ENCODE results near the gene SSR1.
"Not testable (repeated sequence)": the region's sequence is repeated elsewhere in the genome, so short reads cannot be mapped to it uniquely, and the experiment has no call there.

Gene SSR1

DNA sequence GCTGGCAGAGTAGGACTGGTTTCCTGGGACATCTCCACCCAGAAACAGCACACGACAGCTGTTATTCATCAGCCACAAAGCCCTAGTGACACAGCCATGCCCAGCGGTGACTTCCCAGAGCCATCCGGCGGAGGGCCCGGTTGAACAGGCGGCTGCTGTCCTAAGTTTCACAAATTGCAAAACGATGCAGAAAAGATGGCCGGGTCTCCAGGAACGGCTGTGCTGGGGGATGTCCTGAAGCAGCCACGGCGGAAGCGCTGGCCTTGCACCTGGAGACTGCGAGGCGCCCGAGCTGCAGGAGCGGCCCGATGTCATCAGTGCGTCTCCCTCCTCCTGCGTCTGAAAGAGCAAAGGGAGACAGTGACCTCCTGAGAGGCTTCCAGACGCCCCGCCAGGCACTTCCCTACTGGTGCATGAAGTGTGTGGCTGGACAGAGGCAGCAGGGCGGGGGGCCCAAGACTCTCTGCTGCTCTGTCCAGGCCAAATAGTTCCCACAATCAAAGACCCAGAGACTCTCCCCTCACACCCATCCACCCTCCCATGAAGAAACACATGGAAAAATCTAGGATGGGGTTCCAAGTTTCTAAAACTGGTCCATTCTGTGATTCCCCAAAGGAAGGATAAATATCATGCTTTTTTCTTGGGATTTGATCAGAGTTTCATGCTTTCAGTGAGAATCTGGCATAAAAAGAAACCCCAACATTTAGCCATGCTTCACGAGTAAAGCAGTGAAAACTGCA lies 44.0 kb downstream of the SSR1 start:
- DNase-seq (ENCODE audit: low spot score) (no peak), ATAC-seq (ENCODE audit: low read depth) (no peak)
- no peak overlapping the region for H3K27ac ChIP-seq (ENCODE audit: poor library complexity, severe bottlenecking)
- H3K4me1 ChIP-seq (ENCODE audit: insufficient read depth, poor library complexity, severe bottlenecking), result peaks cover 9% of the 10 kb centered on the region
- H3K27me3 ChIP-seq (ENCODE audit: insufficient read depth, poor library complexity, severe bottlenecking), result no peaks in the 10 kb centered on the region
- H3K4me3 ChIP-seq (ENCODE audit: severe bottlenecking), result no peak overlapping the region
- no peaks in the 10 kb centered on the region for H3K36me3 ChIP-seq (ENCODE audit: low read depth)
- TF ChIP-seq, protein P1, sequence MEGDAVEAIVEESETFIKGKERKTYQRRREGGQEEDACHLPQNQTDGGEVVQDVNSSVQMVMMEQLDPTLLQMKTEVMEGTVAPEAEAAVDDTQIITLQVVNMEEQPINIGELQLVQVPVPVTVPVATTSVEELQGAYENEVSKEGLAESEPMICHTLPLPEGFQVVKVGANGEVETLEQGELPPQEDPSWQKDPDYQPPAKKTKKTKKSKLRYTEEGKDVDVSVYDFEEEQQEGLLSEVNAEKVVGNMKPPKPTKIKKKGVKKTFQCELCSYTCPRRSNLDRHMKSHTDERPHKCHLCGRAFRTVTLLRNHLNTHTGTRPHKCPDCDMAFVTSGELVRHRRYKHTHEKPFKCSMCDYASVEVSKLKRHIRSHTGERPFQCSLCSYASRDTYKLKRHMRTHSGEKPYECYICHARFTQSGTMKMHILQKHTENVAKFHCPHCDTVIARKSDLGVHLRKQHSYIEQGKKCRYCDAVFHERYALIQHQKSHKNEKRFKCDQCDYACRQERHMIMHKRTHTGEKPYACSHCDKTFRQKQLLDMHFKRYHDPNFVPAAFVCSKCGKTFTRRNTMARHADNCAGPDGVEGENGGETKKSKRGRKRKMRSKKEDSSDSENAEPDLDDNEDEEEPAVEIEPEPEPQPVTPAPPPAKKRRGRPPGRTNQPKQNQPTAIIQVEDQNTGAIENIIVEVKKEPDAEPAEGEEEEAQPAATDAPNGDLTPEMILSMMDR (IDR thresholded peaks at IDR 0.05; ENCODE audit: poor library complexity, severe bottlenecking), result no peak
- no peaks in the 10 kb centered on the region for H3K9me3 ChIP-seq (ENCODE audit: severe bottlenecking)

DNA sequence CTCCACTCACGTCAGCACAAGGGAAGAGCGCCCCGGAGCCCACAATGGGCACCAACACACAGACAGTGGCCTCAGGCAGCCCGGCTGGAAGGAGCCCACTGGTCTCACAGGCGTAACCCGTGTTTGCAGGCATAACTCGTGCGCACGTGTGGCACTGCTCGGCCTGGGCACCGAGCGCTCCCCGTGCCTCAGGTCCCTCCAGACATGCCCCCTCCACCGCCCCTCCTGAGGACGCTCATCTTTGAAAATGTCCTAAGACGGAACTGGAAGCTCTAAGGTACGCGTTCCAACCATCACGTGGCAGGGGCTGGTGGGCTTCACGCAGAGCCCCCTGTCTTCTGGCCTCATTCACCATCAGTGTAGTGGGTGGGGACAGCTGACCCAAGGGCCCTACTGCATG lies 44.6 kb downstream of the SSR1 start:
- Histone ChIP-seq H3K4me1 (ENCODE audit: insufficient read depth, poor library complexity, severe bottlenecking) (peaks cover 9% of the 10 kb centered on the region), H3K4me3 (ENCODE audit: severe bottlenecking) (no peak overlapping the region), H3K36me3 (ENCODE audit: low read depth) (no peaks in the 10 kb centered on the region), H3K27me3 (ENCODE audit: insufficient read depth, poor library complexity, severe bottlenecking) (no peaks in the 10 kb centered on the region), H3K27ac (ENCODE audit: poor library complexity, severe bottlenecking) (peak overlapping the region; percentile 38), H3K9me3 (ENCODE audit: severe bottlenecking) (no peaks in the 10 kb centered on the region)
- TF ChIP-seq, protein P1 (IDR thresholded peaks at IDR 0.05; ENCODE audit: poor library complexity, severe bottlenecking), result no peak
- ATAC-seq (ENCODE audit: low read depth) (no peak), DNase-seq (ENCODE audit: low spot score) (no peak)

DNA sequence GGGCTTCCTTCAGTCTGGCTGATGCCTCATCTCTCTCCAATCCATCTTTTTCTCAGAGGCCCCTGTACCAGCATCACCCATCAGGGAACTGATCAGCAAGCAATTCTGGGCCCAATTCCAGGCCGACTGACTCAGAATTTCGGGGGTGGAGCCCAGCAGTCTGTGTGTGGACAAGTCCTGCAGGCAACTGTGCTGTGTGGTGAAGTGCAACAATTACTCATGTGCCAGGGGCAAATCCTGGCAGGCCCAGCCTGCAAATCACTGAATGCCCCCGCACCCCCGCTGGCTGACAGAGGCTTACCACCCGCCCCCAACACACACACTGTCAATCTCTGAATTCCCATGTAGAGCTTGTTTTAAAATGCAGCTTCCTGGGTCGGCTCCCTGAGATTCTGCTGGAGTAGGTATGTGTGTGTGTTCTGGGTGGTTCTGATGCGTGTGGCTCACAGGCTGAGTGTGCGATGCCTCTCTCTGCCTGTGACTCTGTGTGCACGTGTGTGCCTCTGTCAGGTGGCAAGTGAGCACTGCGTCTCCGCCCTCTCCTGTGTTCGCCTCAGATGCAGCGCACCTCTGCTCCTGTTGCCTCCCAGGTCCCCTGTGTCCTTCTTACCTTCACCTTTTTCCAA lies 45.4 kb downstream of the SSR1 start:
- Histone ChIP-seq H3K9me3 (ENCODE audit: severe bottlenecking) (no peaks in the 10 kb centered on the region), H3K4me3 (ENCODE audit: severe bottlenecking) (no peak overlapping the region)
- peak; percentile 96 for ATAC-seq (ENCODE audit: low read depth)

DNA sequence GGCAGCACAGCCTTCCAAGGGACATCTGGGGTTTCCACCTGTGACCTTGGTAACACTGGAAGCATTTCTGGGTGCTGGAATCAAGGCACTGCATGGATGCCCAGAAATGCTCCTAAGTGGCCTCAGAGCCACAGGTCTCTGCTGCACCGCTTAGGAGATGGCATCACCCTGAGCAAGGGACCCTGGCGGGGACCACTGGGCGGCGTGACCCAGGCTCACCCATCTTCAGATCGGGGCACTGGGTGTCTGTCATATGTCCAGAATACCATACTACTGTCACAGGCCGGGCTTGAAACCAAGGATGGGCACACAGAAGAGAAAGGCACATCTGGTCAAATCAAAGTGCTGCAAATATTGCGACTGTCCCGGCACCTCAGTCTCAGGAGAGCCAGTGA lies 45.9 kb downstream of the SSR1 start:
- Histone ChIP-seq H3K36me3 (ENCODE audit: low read depth) (no peaks in the 10 kb centered on the region), H3K9me3 (ENCODE audit: severe bottlenecking) (no peaks in the 10 kb centered on the region), H3K27me3 (ENCODE audit: insufficient read depth, poor library complexity, severe bottlenecking) (no peaks in the 10 kb centered on the region), H3K27ac (ENCODE audit: poor library complexity, severe bottlenecking) (peak overlapping the region; percentile 38), H3K4me1 (ENCODE audit: insufficient read depth, poor library complexity, severe bottlenecking) (peaks cover 11% of the 10 kb centered on the region), H3K4me3 (ENCODE audit: severe bottlenecking) (no peak overlapping the region)
- ATAC-seq (ENCODE audit: low read depth), result no peak
- TF ChIP-seq, protein P1 (IDR thresholded peaks at IDR 0.05; ENCODE audit: poor library complexity, severe bottlenecking), result no peak
- DNase-seq (ENCODE audit: low spot score), result no peak

More for the DNA sequence above, 45.4 kb downstream of the SSR1 start:
- Histone ChIP-seq H3K27me3 (ENCODE audit: insufficient read depth, poor library complexity, severe bottlenecking) (no peaks in the 10 kb centered on the region), H3K27ac (ENCODE audit: poor library complexity, severe bottlenecking) (peak overlapping the region; percentile 38), H3K4me1 (ENCODE audit: insufficient read depth, poor library complexity, severe bottlenecking) (peaks cover 9% of the 10 kb centered on the region), H3K36me3 (ENCODE audit: low read depth) (no peaks in the 10 kb centered on the region)
- TF ChIP-seq, protein P1 (IDR thresholded peaks at IDR 0.05; ENCODE audit: poor library complexity, severe bottlenecking), result no peak
- peak; percentile 97 for DNase-seq (ENCODE audit: low spot score)

DNA sequence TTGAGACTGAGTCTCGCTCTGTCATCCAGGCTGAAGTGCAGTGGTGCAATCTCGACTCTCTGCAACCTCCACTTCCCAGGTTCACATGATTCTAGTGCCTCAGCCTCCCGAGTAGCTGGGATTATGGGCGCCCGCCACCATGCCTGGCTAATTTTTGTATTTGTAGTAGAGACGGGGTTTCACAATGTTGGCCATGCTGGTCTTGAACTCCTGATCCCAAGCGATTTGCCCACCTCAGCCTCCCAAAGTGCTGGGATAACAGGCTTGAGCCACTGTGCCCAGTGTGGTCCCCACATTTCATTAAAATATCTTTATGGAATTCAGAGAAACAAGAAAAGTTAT lies 47.6 kb downstream of the SSR1 start:
- H3K4me3 ChIP-seq (ENCODE audit: severe bottlenecking); H3K36me3 ChIP-seq (ENCODE audit: low read depth); H3K27ac ChIP-seq (ENCODE audit: poor library complexity, severe bottlenecking); DNase-seq (ENCODE audit: low spot score); H3K9me3 ChIP-seq (ENCODE audit: severe bottlenecking); ATAC-seq (ENCODE audit: low read depth); H3K27me3 ChIP-seq (ENCODE audit: insufficient read depth, poor library complexity, severe bottlenecking): not testable (repeated sequence)
- peaks cover 20% of the 10 kb centered on the region for H3K4me1 ChIP-seq (ENCODE audit: insufficient read depth, poor library complexity, severe bottlenecking)
